MM.1S (cell line): Measurements from ENCODE around the gene SZT2.

ENCODE experiments used
- DNase-seq: peaks from one replicate; pipeline ENCODE4 v3.0.0-alpha.2; 2015
- H2AFZ ChIP-seq: fragments of 300-600 bp; sonication (generic); 2 replicates; pipeline ENCODE4 v1.6.0; 2016; ENCODE audit warnings: antibody characterized with exemption, low read length
- H3F3A ChIP-seq: fragments of 300-600 bp; sonication (generic); 2 replicates; pipeline ENCODE4 v1.6.1; 2016; ENCODE audit warnings: mild to moderate bottlenecking, antibody characterized with exemption, low read length, moderate library complexity, mixed read lengths; ENCODE audit not compliant: insufficient read depth
- H3K27ac ChIP-seq: fragments of 300-600 bp; sonication (generic); 2 replicates; pipeline ENCODE4 v1.5.1; 2016; ENCODE audit warnings: mild to moderate bottlenecking, low read length
- H3K27me3 ChIP-seq: fragments of 300-600 bp; sonication (generic); replicated peaks from 2 replicates; pipeline ENCODE4 v1.6.0; 2016; ENCODE audit warnings: low read length; ENCODE audit not compliant: insufficient read depth
- H3K36me3 ChIP-seq: fragments of 300-600 bp; sonication (generic); replicated peaks from 2 replicates; pipeline ENCODE4 v1.6.1; 2016; ENCODE audit warnings: mild to moderate bottlenecking, low read length, mixed read lengths; ENCODE audit not compliant: insufficient read depth
- H3K4me1 ChIP-seq: fragments of 300-600 bp; sonication (generic); 2 replicates; pipeline ENCODE4 v1.6.1; 2016; ENCODE audit warnings: low read length, mixed read lengths
- H3K4me2 ChIP-seq: fragments of 300-600 bp; sonication (generic); 2 replicates; pipeline ENCODE4 v1.6.0; 2016; ENCODE audit warnings: low read depth, low read length
- H3K4me3 ChIP-seq: fragments of 300-600 bp; sonication (generic); 2 replicates; pipeline ENCODE4 v1.5.1; 2016; ENCODE audit warnings: low read length, mixed read lengths
- H3K79me2 ChIP-seq: fragments of 300-600 bp; sonication (generic); 2 replicates; pipeline ENCODE4 v1.6.1; 2016; ENCODE audit warnings: mixed run types, low read length, mixed read lengths
- H3K9ac ChIP-seq: fragments of 300-600 bp; sonication (generic); 2 replicates; pipeline ENCODE4 v1.6.1; 2016; ENCODE audit warnings: low read length, mixed read lengths
- H3K9me2 ChIP-seq: fragments of 300-600 bp; sonication (generic); replicated peaks from 2 replicates; pipeline ENCODE4 v1.6.1; 2016; ENCODE audit warnings: mild to moderate bottlenecking, low read length, mixed read lengths; ENCODE audit not compliant: insufficient read depth
- H3K9me3 ChIP-seq: fragments of 300-600 bp; sonication (generic); replicated peaks from 2 replicates; pipeline ENCODE4 v1.6.1; 2016; ENCODE audit warnings: mild to moderate bottlenecking, low read length, mixed read lengths; ENCODE audit not compliant: insufficient read depth
- H4K20me1 ChIP-seq: fragments of 300-600 bp; sonication (generic); 2 replicates; pipeline ENCODE4 v1.6.1; 2016; ENCODE audit warnings: mild to moderate bottlenecking, low read length, moderate library complexity, mixed read lengths; ENCODE audit not compliant: insufficient read depth
- EZH2 ChIP-seq: fragments of 300-600 bp; sonication (generic); optimal IDR thresholded peaks from 2 replicates; pipeline ENCODE3; 2017; ENCODE audit warnings: low read depth, mild to moderate bottlenecking, antibody characterized with exemption, low read length, mixed read lengths
- EZH2phosphoT487 ChIP-seq: fragments of 300-600 bp; sonication (generic); IDR thresholded peaks from 2 replicates; pipeline ENCODE4 v1.6.1; 2018; ENCODE audit warnings: antibody characterized with exemption, low read length
- TF ChIP-seq, protein P1 (sequence below): fragments of 300-600 bp; sonication (generic); IDR thresholded peaks from 2 replicates; pipeline ENCODE4 v1.5.1; 2016; ENCODE audit warnings: antibody characterized with exemption, low read length, mixed read lengths

SZT2 gene

DNA sequence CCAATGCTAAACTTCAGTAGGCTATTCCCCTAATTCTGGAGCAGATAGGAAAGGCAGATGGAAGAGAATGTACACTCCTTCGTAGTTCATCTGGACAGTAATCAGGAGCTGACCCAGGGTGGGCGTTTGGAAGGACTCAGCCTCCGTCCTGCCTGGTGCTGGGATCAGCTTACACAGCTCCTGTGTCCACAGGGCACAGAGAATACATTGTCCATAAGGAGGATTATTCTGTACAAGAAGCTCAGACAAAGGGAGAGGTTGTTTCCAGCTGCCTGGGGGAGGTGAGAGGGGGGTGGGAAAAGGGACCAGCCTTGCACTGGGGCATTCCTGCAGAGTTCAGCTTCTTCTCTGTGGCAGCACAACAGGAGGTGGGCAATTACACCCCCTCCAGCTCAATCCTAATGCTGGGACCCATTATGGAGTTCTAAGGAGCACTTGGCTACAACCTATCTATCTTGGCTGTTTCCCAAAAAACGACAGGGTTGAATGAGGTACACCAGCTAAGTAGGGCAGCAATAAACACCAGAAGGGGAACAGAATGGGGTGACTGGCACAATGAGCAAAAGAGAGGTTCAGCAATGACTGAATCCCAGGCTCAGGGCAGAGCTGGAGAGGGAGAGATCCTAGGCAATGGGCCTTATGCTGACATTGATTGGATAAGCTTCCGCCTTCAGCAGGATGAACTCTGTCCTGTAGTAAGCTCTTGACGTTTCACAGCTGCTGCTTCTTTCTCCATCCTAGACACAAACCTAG is 7.5 kb upstream of the SZT2 start:
- Histone ChIP-seq H3K4me2 (no peak overlapping the region), H3F3A (no peaks in the 10 kb centered on the region), H4K20me1 (no peaks in the 10 kb centered on the region), H3K4me3 (no peak overlapping the region), H3K9me2 (no peaks in the 10 kb centered on the region), H3K9me3 (no peaks in the 10 kb centered on the region), H3K4me1 (no peaks in the 10 kb centered on the region), H3K27ac (no peak overlapping the region), H2AFZ (no peak overlapping the region), H3K36me3 (0 out of 2 replicates have a peak, but pooled peaks cover 20% of the 10 kb centered on the region), H3K79me2 (peaks cover 7% of the 10 kb centered on the region), H3K27me3 (no peaks in the 10 kb centered on the region), H3K9ac (no peak overlapping the region)
- DNase-seq, result no peak
- no peak for TF ChIP-seq EZH2phosphoT487
- TF ChIP-seq EZH2, result no peak
- TF ChIP-seq, protein P1, sequence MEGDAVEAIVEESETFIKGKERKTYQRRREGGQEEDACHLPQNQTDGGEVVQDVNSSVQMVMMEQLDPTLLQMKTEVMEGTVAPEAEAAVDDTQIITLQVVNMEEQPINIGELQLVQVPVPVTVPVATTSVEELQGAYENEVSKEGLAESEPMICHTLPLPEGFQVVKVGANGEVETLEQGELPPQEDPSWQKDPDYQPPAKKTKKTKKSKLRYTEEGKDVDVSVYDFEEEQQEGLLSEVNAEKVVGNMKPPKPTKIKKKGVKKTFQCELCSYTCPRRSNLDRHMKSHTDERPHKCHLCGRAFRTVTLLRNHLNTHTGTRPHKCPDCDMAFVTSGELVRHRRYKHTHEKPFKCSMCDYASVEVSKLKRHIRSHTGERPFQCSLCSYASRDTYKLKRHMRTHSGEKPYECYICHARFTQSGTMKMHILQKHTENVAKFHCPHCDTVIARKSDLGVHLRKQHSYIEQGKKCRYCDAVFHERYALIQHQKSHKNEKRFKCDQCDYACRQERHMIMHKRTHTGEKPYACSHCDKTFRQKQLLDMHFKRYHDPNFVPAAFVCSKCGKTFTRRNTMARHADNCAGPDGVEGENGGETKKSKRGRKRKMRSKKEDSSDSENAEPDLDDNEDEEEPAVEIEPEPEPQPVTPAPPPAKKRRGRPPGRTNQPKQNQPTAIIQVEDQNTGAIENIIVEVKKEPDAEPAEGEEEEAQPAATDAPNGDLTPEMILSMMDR, result no peak

DNA sequence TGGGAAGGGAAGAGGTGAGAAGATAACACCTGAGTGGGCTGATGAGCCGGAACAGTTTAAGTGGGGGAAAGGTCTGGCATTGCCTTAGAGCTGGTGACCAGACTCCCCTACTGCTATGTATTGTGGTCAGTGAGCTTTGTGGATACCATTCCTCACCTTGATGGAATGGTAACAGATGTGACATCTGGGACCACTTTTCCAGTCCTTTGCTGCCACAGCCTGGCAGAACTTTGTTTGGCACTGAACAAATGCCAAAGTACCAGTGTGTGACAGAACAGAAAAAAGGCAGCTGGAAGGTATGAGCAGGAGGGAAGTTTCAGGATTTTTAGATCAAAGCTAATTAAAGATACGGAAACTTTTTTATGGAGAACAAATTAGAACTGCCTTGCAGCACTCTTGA is 6.2 kb upstream of the SZT2 start:
- TF ChIP-seq EZH2phosphoT487 (no peak), EZH2 (no peak)
- TF ChIP-seq, protein P1, result no peak
- Histone ChIP-seq H3K9me3 (no peaks in the 10 kb centered on the region), H2AFZ (no peak overlapping the region), H3K36me3 (0 out of 2 replicates have a peak, but pooled peaks cover 20% of the 10 kb centered on the region), H3F3A (no peaks in the 10 kb centered on the region), H3K4me1 (peaks cover 1% of the 10 kb centered on the region; the same call in 1 of the 2 replicates), H3K27ac (no peak overlapping the region), H3K79me2 (peaks cover 20% of the 10 kb centered on the region), H3K4me2 (no peak overlapping the region), H3K9me2 (no peaks in the 10 kb centered on the region), H3K27me3 (no peaks in the 10 kb centered on the region), H3K9ac (no peak overlapping the region), H3K4me3 (no peak overlapping the region), H4K20me1 (no peaks in the 10 kb centered on the region)
- DNase-seq, result no peak

DNA sequence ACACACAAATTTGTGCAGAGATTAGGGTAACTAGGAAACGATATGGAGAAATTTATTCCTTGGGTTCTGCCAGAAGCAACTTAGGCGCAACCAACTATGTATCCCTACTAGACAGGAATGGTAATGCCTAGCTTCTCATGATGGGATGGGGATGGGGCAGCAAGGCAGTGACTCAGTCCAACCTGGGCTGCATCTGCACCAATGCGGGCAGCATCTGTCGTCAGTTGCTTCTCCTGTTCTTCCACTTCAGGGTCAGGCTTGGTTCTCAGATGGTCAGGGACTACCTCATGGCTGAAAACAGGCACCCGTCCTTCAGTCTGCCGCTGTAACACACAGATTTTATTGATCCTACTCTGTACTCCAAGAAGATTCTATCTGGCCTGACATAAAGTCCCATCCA is 3.0 kb upstream of the SZT2 start:
- H3K9me2 ChIP-seq, result no peaks in the 10 kb centered on the region
- no peak overlapping the region for H2AFZ ChIP-seq
- no peak overlapping the region for H3K27ac ChIP-seq
- no peaks in the 10 kb centered on the region for H3K9me3 ChIP-seq
- H3K9ac ChIP-seq, result no peak overlapping the region
- no peak overlapping the region for H3K4me3 ChIP-seq
- H3K4me1 ChIP-seq, result peaks cover 12% of the 10 kb centered on the region; the same call in 1 of the 2 replicates
- peaks cover 20% of the 10 kb centered on the region; the same call in 1 of the 2 replicates for H3K36me3 ChIP-seq
- H4K20me1 ChIP-seq, result no peaks in the 10 kb centered on the region
- H3K79me2 ChIP-seq, result peaks cover 51% of the 10 kb centered on the region
- no peaks in the 10 kb centered on the region for H3K27me3 ChIP-seq
- TF ChIP-seq EZH2phosphoT487 (no peak), EZH2 (no peak)
- TF ChIP-seq, protein P1, result no peak
- DNase-seq, result no peak
- no peaks in the 10 kb centered on the region for H3F3A ChIP-seq
- no peak overlapping the region for H3K4me2 ChIP-seq
